PC-3 (cell line): ENCODE results near the gene KCNK2.

Experiments used
- EZH2 ChIP-seq: fragments of 300-600 bp; sonication (generic); IDR thresholded peaks from one replicate; pipeline ENCODE4 v1.6.1; 2017; ENCODE audit warnings: antibody characterized with exemption, mild to moderate bottlenecking, low read length; ENCODE audit not compliant: unreplicated experiment
- EZH2phosphoT487 ChIP-seq: fragments of 300-600 bp; sonication (generic); IDR thresholded peaks from 2 replicates; pipeline ENCODE4 v1.6.1; 2018; ENCODE audit warnings: mild to moderate bottlenecking, antibody characterized with exemption, low read length, borderline replicate concordance
- TF ChIP-seq, protein P1 (sequence below): fragments of 300-600 bp; sonication (generic); conservative IDR thresholded peaks from 2 replicates; pipeline ENCODE4 v1.5.1; 2017; ENCODE audit warnings: antibody characterized with exemption, low read depth, mild to moderate bottlenecking, low read length

DNA sequence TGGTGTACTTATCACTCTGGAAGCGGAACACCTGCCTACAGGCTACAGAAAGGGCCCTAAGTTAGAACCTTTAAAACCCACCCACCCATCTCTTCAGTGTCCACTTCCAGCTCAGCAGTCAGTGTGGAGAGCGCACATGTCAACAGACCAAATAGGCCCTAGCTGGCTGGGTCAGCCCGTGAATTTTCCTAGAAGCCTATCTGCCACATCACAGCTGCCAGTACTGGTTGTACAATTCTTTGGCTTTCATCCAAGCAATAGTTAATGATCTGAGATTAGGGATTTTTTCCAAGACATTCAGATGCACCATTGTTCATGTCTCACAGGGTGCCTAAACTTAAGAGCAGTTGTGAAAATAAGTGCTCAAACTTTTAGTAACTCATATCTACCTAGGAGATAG, 197.1 kb downstream of the KCNK2 start:
- TF ChIP-seq EZH2 (no peak), EZH2phosphoT487 (no peak)
- TF ChIP-seq, protein P1, sequence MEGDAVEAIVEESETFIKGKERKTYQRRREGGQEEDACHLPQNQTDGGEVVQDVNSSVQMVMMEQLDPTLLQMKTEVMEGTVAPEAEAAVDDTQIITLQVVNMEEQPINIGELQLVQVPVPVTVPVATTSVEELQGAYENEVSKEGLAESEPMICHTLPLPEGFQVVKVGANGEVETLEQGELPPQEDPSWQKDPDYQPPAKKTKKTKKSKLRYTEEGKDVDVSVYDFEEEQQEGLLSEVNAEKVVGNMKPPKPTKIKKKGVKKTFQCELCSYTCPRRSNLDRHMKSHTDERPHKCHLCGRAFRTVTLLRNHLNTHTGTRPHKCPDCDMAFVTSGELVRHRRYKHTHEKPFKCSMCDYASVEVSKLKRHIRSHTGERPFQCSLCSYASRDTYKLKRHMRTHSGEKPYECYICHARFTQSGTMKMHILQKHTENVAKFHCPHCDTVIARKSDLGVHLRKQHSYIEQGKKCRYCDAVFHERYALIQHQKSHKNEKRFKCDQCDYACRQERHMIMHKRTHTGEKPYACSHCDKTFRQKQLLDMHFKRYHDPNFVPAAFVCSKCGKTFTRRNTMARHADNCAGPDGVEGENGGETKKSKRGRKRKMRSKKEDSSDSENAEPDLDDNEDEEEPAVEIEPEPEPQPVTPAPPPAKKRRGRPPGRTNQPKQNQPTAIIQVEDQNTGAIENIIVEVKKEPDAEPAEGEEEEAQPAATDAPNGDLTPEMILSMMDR = no peak
